ENCODE measurements around the gene ARMC9.

The ARMC9 gene

DNA sequence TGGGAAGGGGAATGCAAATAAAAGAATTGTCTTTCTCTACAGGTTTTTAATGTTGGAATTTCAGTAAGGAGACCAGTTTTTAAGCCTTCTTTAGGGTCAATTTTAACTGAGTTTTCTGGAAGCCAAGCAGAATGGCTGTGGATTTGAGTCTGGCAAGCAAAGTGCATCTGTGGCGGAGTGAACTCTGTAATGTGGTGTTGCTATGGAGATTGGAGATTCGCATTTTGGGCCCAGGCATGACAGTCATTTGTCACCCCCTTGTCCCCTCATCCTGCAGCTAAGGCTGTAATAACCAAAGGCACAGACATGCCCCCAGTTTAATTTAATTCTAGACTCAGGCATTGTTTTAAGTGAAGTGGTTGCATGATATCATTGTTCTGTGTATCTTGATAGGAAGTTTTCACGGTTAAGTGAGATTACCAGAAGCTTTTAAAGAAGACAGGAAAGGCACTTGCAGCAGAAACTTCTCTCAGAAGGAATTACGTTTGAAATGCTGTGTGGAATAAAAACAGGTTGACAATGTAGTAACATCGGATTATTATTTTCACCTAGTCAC, 30.6 kb downstream of the ARMC9 start:
- Histone ChIP-seq H3K27me3 (replicated peaks; ENCODE audit: control insufficient read depth, insufficient read depth, low read length) (no peaks in the 10 kb centered on the region), H3K36me3 (ENCODE audit: control insufficient read depth, insufficient read depth, low read length) (no peaks in the 10 kb centered on the region), H3K4me3 (replicated peaks; ENCODE audit: low read depth, low read length) (no peak overlapping the region)
- DNase-seq (ENCODE audit: extremely low read depth, insufficient read length): no peak
- TF ChIP-seq, protein P1, sequence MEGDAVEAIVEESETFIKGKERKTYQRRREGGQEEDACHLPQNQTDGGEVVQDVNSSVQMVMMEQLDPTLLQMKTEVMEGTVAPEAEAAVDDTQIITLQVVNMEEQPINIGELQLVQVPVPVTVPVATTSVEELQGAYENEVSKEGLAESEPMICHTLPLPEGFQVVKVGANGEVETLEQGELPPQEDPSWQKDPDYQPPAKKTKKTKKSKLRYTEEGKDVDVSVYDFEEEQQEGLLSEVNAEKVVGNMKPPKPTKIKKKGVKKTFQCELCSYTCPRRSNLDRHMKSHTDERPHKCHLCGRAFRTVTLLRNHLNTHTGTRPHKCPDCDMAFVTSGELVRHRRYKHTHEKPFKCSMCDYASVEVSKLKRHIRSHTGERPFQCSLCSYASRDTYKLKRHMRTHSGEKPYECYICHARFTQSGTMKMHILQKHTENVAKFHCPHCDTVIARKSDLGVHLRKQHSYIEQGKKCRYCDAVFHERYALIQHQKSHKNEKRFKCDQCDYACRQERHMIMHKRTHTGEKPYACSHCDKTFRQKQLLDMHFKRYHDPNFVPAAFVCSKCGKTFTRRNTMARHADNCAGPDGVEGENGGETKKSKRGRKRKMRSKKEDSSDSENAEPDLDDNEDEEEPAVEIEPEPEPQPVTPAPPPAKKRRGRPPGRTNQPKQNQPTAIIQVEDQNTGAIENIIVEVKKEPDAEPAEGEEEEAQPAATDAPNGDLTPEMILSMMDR (IDR thresholded peaks at IDR 0.05; ENCODE audit: insufficient read depth, low read length, poor library complexity, severe bottlenecking): no peak

- Histone ChIP-seq H3K27me3 (replicated peaks; ENCODE audit: control insufficient read depth, insufficient read depth, low read length) (no peaks in the 10 kb centered on the region), H3K36me3 (ENCODE audit: control insufficient read depth, insufficient read depth, low read length) (no peaks in the 10 kb centered on the region), H3K4me3 (replicated peaks; ENCODE audit: low read depth, low read length) (no peak overlapping the region)
- no peak for DNase-seq (ENCODE audit: extremely low read depth, insufficient read length)
- TF ChIP-seq, protein P1 (IDR thresholded peaks at IDR 0.05; ENCODE audit: insufficient read depth, low read length, poor library complexity, severe bottlenecking): no peak
Observed at GRCh38 chr2:231235217-231235616, 36.8 kb downstream of the ARMC9 start.

GRCh38 chr2:231238689-231239088, 40.3 kb downstream of the ARMC9 start:
- no peak overlapping the region for H3K4me3 ChIP-seq (replicated peaks; ENCODE audit: low read depth, low read length)
- TF ChIP-seq, protein P1 (IDR thresholded peaks at IDR 0.05; ENCODE audit: insufficient read depth, low read length, poor library complexity, severe bottlenecking): no peak
- no peaks in the 10 kb centered on the region; the same call in 1 of the 2 replicates for H3K36me3 ChIP-seq (ENCODE audit: control insufficient read depth, insufficient read depth, low read length)
- H3K27me3 ChIP-seq (replicated peaks; ENCODE audit: control insufficient read depth, insufficient read depth, low read length): no peaks in the 10 kb centered on the region
- DNase-seq (ENCODE audit: extremely low read depth, insufficient read length): no peak

DNA sequence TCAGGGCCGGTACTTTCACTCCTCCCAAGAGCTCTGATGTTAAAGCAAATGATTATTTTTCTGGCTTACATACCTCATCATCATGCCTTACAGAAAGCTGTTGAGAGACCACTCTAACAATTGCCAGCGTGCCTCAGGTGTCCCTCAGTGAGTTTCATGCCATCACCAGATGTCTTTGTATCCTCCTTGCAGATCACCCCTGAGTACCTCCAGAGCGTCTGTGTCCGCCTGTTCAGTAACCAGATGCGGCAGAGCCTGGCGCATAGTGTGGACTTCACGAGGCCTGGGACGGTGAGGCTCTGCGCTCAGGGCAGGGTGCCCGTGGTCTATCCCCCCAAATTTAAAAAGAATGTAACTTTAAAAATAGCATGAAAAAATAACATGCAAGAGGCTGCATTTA, 41.3 kb downstream of the ARMC9 start:
- no peak for DNase-seq (ENCODE audit: extremely low read depth, insufficient read length)
- Histone ChIP-seq H3K36me3 (ENCODE audit: control insufficient read depth, insufficient read depth, low read length) (no peaks in the 10 kb centered on the region; the same call in 1 of the 2 replicates), H3K27me3 (replicated peaks; ENCODE audit: control insufficient read depth, insufficient read depth, low read length) (no peaks in the 10 kb centered on the region), H3K4me3 (replicated peaks; ENCODE audit: low read depth, low read length) (no peak overlapping the region)
- TF ChIP-seq, protein P1 (IDR thresholded peaks at IDR 0.05; ENCODE audit: insufficient read depth, low read length, poor library complexity, severe bottlenecking): no peak

DNA sequence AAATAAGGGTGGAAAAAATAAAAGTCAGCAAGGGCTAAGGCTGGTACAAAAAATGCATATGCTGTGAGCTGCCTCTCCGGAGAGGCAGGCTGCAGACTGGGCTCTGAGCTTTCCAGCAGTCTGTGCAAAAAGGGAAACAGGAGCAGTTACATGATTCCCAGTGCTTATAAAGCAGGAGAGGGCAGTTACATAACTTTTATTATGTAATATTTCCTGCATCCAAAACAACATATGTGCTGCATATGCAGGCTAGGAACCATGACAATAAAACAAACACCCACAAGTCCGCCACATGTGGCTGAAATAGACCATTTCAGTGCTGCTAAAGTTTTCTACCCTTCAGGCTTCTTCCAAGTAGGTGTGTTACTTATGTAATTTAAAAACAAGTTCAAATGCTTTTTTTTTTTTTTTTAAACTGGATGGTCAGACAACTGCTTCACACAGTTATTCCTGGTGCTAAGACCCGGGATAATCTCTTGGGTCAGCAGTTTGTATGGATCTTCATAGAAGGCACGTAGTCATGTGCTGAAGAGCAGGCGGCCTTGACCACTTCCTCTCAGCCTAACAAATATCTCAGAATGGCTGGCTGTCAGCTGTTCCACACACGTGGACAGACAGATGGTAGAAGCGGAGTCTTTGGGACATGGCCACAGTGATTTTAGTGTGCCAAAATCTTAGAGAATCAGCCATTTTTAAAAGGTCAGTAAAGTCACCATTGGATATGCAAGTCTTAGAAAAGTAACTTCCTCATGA, 43.5 kb downstream of the ARMC9 start:
- TF ChIP-seq, protein P1 (IDR thresholded peaks at IDR 0.05; ENCODE audit: insufficient read depth, low read length, poor library complexity, severe bottlenecking): no peak
- no peak overlapping the region for H3K4me3 ChIP-seq (replicated peaks; ENCODE audit: low read depth, low read length)
- H3K36me3 ChIP-seq (ENCODE audit: control insufficient read depth, insufficient read depth, low read length): no peaks in the 10 kb centered on the region; the same call in 1 of the 2 replicates
- DNase-seq (ENCODE audit: extremely low read depth, insufficient read length): no peak
- H3K27me3 ChIP-seq (replicated peaks; ENCODE audit: control insufficient read depth, insufficient read depth, low read length): no peaks in the 10 kb centered on the region

All from GM06990 (cell line).